ENCODE results near the gene ZSCAN10. TPM values are rescaled to one million over a fixed set of nuclear protein-coding genes. Genes with fewer than 3 reads are reported as not detected.

The ZSCAN10 gene
- total RNA-seq, 1 donor from 2014 or later: not detected

GRCh38 chr16:3065069-3065741 lies 33.9 kb downstream of the ZSCAN10 start, which contains the start of gene IL32:
TSS of gene IL32 (plus strand) at chr16:3065640. CDS start at chr16:3065812, 172 bp downstream.
- DNase-seq (ENCODE audit: low read depth) (peak; percentile 78), FAIRE-seq (no peak)
- TF ChIP-seq CTCF (IDR thresholded peaks at IDR 0.05; ENCODE audit: insufficient read depth, low read length, severe bottlenecking): no peak
- Histone ChIP-seq H3K4me3 (ENCODE audit: low read depth, low read length) (peak within 1 kb of the TSS; percentile 16), H3K27me3 (ENCODE audit: control insufficient read depth, insufficient read depth, low read length) (no peaks in the 10 kb centered on the region), H3K36me3 (ENCODE audit: control insufficient read depth, insufficient read depth, low read length) (no peaks in the 10 kb centered on the region)

- H3K27me3 ChIP-seq (ENCODE audit: control insufficient read depth, insufficient read depth, low read length): no peaks in the 10 kb centered on the region
- TF ChIP-seq CTCF (IDR thresholded peaks at IDR 0.05; ENCODE audit: insufficient read depth, low read length, severe bottlenecking): no peak
- no peaks in the 10 kb centered on the region for H3K36me3 ChIP-seq (ENCODE audit: control insufficient read depth, insufficient read depth, low read length)
- no peak for DNase-seq (ENCODE audit: low read depth)
- FAIRE-seq: no peak
- no peak overlapping the region for H3K4me3 ChIP-seq (ENCODE audit: low read depth, low read length)
These were observed 35.3 kb downstream of the ZSCAN10 start for GRCh38 chr16:3063625-3064386.

- Histone ChIP-seq H3K27me3 (ENCODE audit: control insufficient read depth, insufficient read depth, low read length) (no peaks in the 10 kb centered on the region), H3K36me3 (ENCODE audit: control insufficient read depth, insufficient read depth, low read length) (no peaks in the 10 kb centered on the region), H3K4me3 (ENCODE audit: low read depth, low read length) (no peak overlapping the region)
- no peak for TF ChIP-seq CTCF (IDR thresholded peaks at IDR 0.05; ENCODE audit: insufficient read depth, low read length, severe bottlenecking)
- FAIRE-seq: no peak
- no peak for DNase-seq (ENCODE audit: low read depth)
These were observed 36.5 kb downstream of the ZSCAN10 start for GRCh38 chr16:3062553-3062952.

- no peak overlapping the region for H3K4me3 ChIP-seq (ENCODE audit: low read depth, low read length)
- H3K36me3 ChIP-seq (ENCODE audit: control insufficient read depth, insufficient read depth, low read length): no peaks in the 10 kb centered on the region
- no peaks in the 10 kb centered on the region for H3K27me3 ChIP-seq (ENCODE audit: control insufficient read depth, insufficient read depth, low read length)
- FAIRE-seq: no peak
- no peak for TF ChIP-seq CTCF (IDR thresholded peaks at IDR 0.05; ENCODE audit: insufficient read depth, low read length, severe bottlenecking)
- no peak for DNase-seq (ENCODE audit: low read depth)
These were observed 38.6 kb downstream of the ZSCAN10 start for GRCh38 chr16:3060339-3061127.

GRCh38 chr16:3059723-3060242 lies 39.3 kb downstream of the ZSCAN10 start:
- no peak for FAIRE-seq
- no peak for TF ChIP-seq CTCF (IDR thresholded peaks at IDR 0.05; ENCODE audit: insufficient read depth, low read length, severe bottlenecking)

More at GRCh38 chr16:3059723-3060242, 39.3 kb downstream of the ZSCAN10 start:
- H3K4me3 ChIP-seq (ENCODE audit: low read depth, low read length): peak overlapping the region; percentile 93
- no peaks in the 10 kb centered on the region for H3K27me3 ChIP-seq (ENCODE audit: control insufficient read depth, insufficient read depth, low read length)
- DNase-seq (ENCODE audit: low read depth): no peak
- H3K36me3 ChIP-seq (ENCODE audit: control insufficient read depth, insufficient read depth, low read length): no peaks in the 10 kb centered on the region

Data from bronchial epithelial cell (primary cell).